ENCODE results near the gene H2AZ1. TPM values are rescaled to one million over a fixed set of nuclear protein-coding genes. Genes with fewer than 3 reads are reported as not detected.

H2AZ1 gene
- total RNA-seq = 100 to 1,000 TPM; 580 to 651 TPM
- polyA plus RNA-seq (2013, experiment 1 of 2) = 907 TPM
- 832 TPM for polyA plus RNA-seq (2013, experiment 2 of 2)
- long read RNA-seq, experiment 1, transcript H2AFZ-201 (5 exons, 979 nt) = major isoform, 428 of 557 reads
- long read RNA-seq, experiment 1, transcript H2AFZ-203 (4 exons, 1,254 nt) = minor isoform, 13 of 557 reads
- long read RNA-seq, experiment 1, partial matches to known transcripts = 20 of 557 reads
- long read RNA-seq, experiment 1, other reads (novel, unspliced or antisense) = 96 of 557 reads
- long read RNA-seq, experiment 2, transcript H2AFZ-201 (5 exons, 979 nt) = major isoform, 471 of 534 reads
- long read RNA-seq, experiment 2, transcript H2AFZ-203 (4 exons, 1,254 nt) = minor isoform, 14 of 534 reads
- long read RNA-seq, experiment 2, partial matches to known transcripts = 20 of 534 reads
- long read RNA-seq, experiment 2, other reads (novel, unspliced or antisense) = 28 of 534 reads
- long read RNA-seq, experiment 3, transcript H2AFZ-201 (5 exons, 979 nt) = major isoform, 1,108 of 1,153 reads
- long read RNA-seq, experiment 3, transcript H2AFZ-204 (2 exons, 1,843 nt) = minor isoform, 6 of 1,153 reads
- long read RNA-seq, experiment 3, partial matches to known transcripts = 0 of 1,153 reads
- long read RNA-seq, experiment 3, other reads (novel, unspliced or antisense) = 38 of 1,153 reads
- long read RNA-seq, experiment 4, transcript H2AFZ-203 (4 exons, 1,254 nt) = minor isoform, 17 of 3,017 reads
- long read RNA-seq, experiment 4, transcript H2AFZ-204 (2 exons, 1,843 nt) = minor isoform, 5 of 3,017 reads
- long read RNA-seq, experiment 4, transcript H2AFZ-201 (5 exons, 979 nt) = major isoform, 2,937 of 3,017 reads
- long read RNA-seq, experiment 4, partial matches to known transcripts = 26 of 3,017 reads
- long read RNA-seq, experiment 4, other reads (novel, unspliced or antisense) = 32 of 3,017 reads

GRCh38 chr4:99949999-99950912 lies at the start of gene H2AZ1:
TSS of gene H2AZ1 (minus strand) at chr4:99950275. CDS start at chr4:99950170, 105 bp downstream.
- Mint-ChIP-seq H3K27me3 (ENCODE audit: insufficient read depth) (peaks cover 2% of the 10 kb centered on the region), H3K27ac (no peak within 1 kb of the TSS), H3K36me3 (ENCODE audit: low read depth) (peaks cover 11% of the 10 kb centered on the region), H3K4me1 (peaks cover 19% of the 10 kb centered on the region), H3K4me3 (no peak within 1 kb of the TSS), H3K9me3 (no peaks in the 10 kb centered on the region)
- Histone ChIP-seq H3K27me3 (ENCODE audit: control insufficient read depth, insufficient read depth, low read length, poor library complexity, severe bottlenecking) (no peaks in the 10 kb centered on the region), H3K9me3 (ENCODE audit: control insufficient read depth, low read length) (no peaks in the 10 kb centered on the region), H3K9ac (ENCODE audit: extremely low read depth, low read length, poor library complexity, severe bottlenecking) (peak within 1 kb of the TSS; percentile 97), H3K4me3 (ENCODE audit: low read length) (peak within 1 kb of the TSS; percentile 98), H3K27ac (ENCODE audit: low read depth, low read length) (peak within 1 kb of the TSS; percentile 96), H3K36me3 (ENCODE audit: control insufficient read depth, insufficient read depth, low read length) (peaks cover 17% of the 10 kb centered on the region), H3K4me1 (ENCODE audit: control insufficient read depth, insufficient read depth, low read length) (no peaks in the 10 kb centered on the region)
- TF ChIP-seq CTCF (conservative IDR thresholded peaks at IDR 0.05) = no peak
- WGBS, 2 experiments (ENCODE audit: insufficient coverage in 1 of 2, insufficient read length in 1 of 2) = 0% methylated on average over 14 to 76 of the region's 76 CpGs
- peak; percentile 99 for DNase-seq

- no peaks in the 10 kb centered on the region for H3K27me3 ChIP-seq (ENCODE audit: control insufficient read depth, insufficient read depth, low read length, poor library complexity, severe bottlenecking)
- Mint-ChIP-seq H3K27ac (no peak overlapping the region), H3K27me3 (ENCODE audit: insufficient read depth) (no peaks in the 10 kb centered on the region), H3K4me1 (peaks cover 10% of the 10 kb centered on the region), H3K9me3 (no peaks in the 10 kb centered on the region), H3K4me3 (no peak overlapping the region), H3K36me3 (ENCODE audit: low read depth) (no peaks in the 10 kb centered on the region)
- H3K9ac ChIP-seq (ENCODE audit: extremely low read depth, low read length, poor library complexity, severe bottlenecking) = no peak overlapping the region
- H3K4me1 ChIP-seq (ENCODE audit: control insufficient read depth, insufficient read depth, low read length) = no peaks in the 10 kb centered on the region
- WGBS, 2 experiments (ENCODE audit: insufficient coverage in 1 of 2, insufficient read length in 1 of 2) = 80% methylated on average over 2 of the region's 2 CpGs; no CpG with 5 or more reads in 1 of the 2 experiments
- H3K4me3 ChIP-seq (ENCODE audit: low read length) = no peak overlapping the region
- peak; percentile 71 for TF ChIP-seq CTCF (conservative IDR thresholded peaks at IDR 0.05)
- no peaks in the 10 kb centered on the region for H3K36me3 ChIP-seq (ENCODE audit: control insufficient read depth, insufficient read depth, low read length)
- H3K27ac ChIP-seq (ENCODE audit: low read depth, low read length) = no peak overlapping the region
- H3K9me3 ChIP-seq (ENCODE audit: control insufficient read depth, low read length) = no peaks in the 10 kb centered on the region
- DNase-seq = no peak
Observed at GRCh38 chr4:99998062-99998867, 48.2 kb upstream of the H2AZ1 start.

Data from endodermal cell (in vitro differentiated cells).